A673 (cell line): ENCODE data around the gene LHFPL6. TPM values are rescaled to one million over a fixed set of nuclear protein-coding genes. Genes with fewer than 3 reads are reported as not detected.

Experiments used
- BruUV-seq: library from RNA; stranded (reverse); fragments of 400-500 nt; replicated peaks from 2 replicates; lab custom pipeline; 2021; lab: Mats Ljungman, UMichigan
- CTCF ChIA-PET: fragments of 300-600 bp; sonication (Branson Sonifier 250); formaldehyde crosslinking; loops from one replicate; lab custom pipeline; 2022; ENCODE audit warnings: antibody characterized with exemption; lab: Charles Lee
- POLR2A ChIA-PET: fragments of 300-600 bp; sonication (Branson Sonifier 250); formaldehyde crosslinking; loops from one replicate; lab custom pipeline; 2022; ENCODE audit warnings: antibody characterized with exemption; ENCODE audit not compliant: low non-redundant PET; lab: Charles Lee
- DNase-seq: peaks from one replicate; pipeline ENCODE4 v3.0.0-alpha.2; 2015; ENCODE audit warnings: low spot score
- H3K27ac ChIP-seq: fragments of 200-600 bp; sonication (generic); 2 replicates; pipeline ENCODE4 v1.5.1; 2016; ENCODE audit warnings: mixed run types, low read depth, mild to moderate bottlenecking, mixed read lengths, antibody characterized with exemption, low read length; ENCODE audit not compliant: poor library complexity, severe bottlenecking
- H3K27me3 ChIP-seq: fragments of 200-600 bp; sonication (generic); replicated peaks from 2 replicates; pipeline ENCODE4 v1.6.1; 2017; ENCODE audit warnings: mixed run types, low read depth, mild to moderate bottlenecking, mixed read lengths, antibody characterized with exemption, low read length; ENCODE audit not compliant: insufficient read depth, poor library complexity
- H3K36me3 ChIP-seq: fragments of 200-600 bp; sonication (generic); 2 replicates; pipeline ENCODE4 v1.6.1; 2016; ENCODE audit warnings: mixed run types, mild to moderate bottlenecking, mixed read lengths, antibody characterized with exemption, low read length; ENCODE audit not compliant: insufficient read depth, poor library complexity, severe bottlenecking
- H3K4me1 ChIP-seq: fragments of 200-600 bp; sonication (generic); 2 replicates; pipeline ENCODE4 v1.6.1; 2017; ENCODE audit warnings: mixed run types, mild to moderate bottlenecking, mixed read lengths, antibody characterized with exemption, low read length; ENCODE audit not compliant: insufficient read depth, poor library complexity, severe bottlenecking
- H3K4me3 ChIP-seq: fragments of 200-600 bp; sonication (generic); 2 replicates; pipeline ENCODE4 v1.5.1; 2016; ENCODE audit warnings: low read depth, mixed run types, mild to moderate bottlenecking, mixed read lengths, low read length; ENCODE audit not compliant: poor library complexity, severe bottlenecking
- H3K9me3 ChIP-seq: fragments of 200-600 bp; sonication (generic); 2 replicates; pipeline ENCODE4 v1.6.1; 2016; ENCODE audit warnings: mixed run types, low read depth, mild to moderate bottlenecking, mixed read lengths, antibody characterized with exemption, low read length; ENCODE audit not compliant: poor library complexity, severe bottlenecking
- EZH2 ChIP-seq: fragments of 200-600 bp; sonication (generic); IDR thresholded peaks from 2 replicates; pipeline ENCODE4 v1.6.1; 2017; ENCODE audit warnings: borderline replicate concordance, low read depth, mild to moderate bottlenecking, mixed read lengths, antibody characterized with exemption, low read length; ENCODE audit not compliant: poor library complexity, severe bottlenecking
- intact Hi-C: fragments of 100-400 bp; cut with micrococcal nuclease; formaldehyde crosslinking; loops from one replicate; pipeline ENCODE4 v1.10.0; 2022; ENCODE audit not compliant: unreplicated experiment
- total RNA-seq: library from RNA; stranded (reverse); gene quantifications from 2 replicates; pipeline ENCODE4 v1.2.3, GENCODE V29; 2021
- TF ChIP-seq, protein P1 (sequence below): fragments of 300-800, 200-600 bp; sonication (generic); conservative IDR thresholded peaks from 2 replicates; pipeline ENCODE4 v1.5.1; 2017; ENCODE audit warnings: low read depth, mild to moderate bottlenecking, antibody characterized with exemption, low read length, moderate library complexity, mixed read lengths

LHFPL6 gene
- total RNA-seq, 1 experiment from 2014 or later, result 63.9 TPM

DNA sequence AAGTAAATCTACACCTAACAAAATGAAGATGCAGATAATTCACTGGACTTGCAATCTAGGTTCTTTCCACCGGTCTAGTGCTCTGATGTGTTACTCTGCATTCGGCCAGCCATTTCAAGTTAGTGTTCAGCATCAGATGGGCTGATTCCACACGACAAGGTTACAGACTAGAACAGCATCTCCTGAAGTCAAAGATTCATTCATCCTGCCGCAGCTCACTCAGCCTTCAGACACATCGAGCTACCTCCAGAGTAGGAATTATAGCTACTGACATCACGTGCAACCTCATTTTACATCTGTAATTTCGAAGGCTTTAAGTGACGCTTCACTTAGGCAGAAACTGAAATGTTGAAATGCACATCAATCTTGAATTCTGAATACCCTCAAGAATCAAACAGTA is 76.5 kb downstream of the LHFPL6 start:
- Histone ChIP-seq H3K4me1 (peaks cover 12% of the 10 kb centered on the region), H3K27me3 (no peaks in the 10 kb centered on the region), H3K9me3 (no peaks in the 10 kb centered on the region), H3K4me3 (no peak overlapping the region), H3K27ac (no peak overlapping the region), H3K36me3 (no peaks in the 10 kb centered on the region)
- TF ChIP-seq, protein P1, sequence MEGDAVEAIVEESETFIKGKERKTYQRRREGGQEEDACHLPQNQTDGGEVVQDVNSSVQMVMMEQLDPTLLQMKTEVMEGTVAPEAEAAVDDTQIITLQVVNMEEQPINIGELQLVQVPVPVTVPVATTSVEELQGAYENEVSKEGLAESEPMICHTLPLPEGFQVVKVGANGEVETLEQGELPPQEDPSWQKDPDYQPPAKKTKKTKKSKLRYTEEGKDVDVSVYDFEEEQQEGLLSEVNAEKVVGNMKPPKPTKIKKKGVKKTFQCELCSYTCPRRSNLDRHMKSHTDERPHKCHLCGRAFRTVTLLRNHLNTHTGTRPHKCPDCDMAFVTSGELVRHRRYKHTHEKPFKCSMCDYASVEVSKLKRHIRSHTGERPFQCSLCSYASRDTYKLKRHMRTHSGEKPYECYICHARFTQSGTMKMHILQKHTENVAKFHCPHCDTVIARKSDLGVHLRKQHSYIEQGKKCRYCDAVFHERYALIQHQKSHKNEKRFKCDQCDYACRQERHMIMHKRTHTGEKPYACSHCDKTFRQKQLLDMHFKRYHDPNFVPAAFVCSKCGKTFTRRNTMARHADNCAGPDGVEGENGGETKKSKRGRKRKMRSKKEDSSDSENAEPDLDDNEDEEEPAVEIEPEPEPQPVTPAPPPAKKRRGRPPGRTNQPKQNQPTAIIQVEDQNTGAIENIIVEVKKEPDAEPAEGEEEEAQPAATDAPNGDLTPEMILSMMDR, result no peak
- TF ChIP-seq EZH2, result no peak
- no peak for DNase-seq
- CTCF ChIA-PET, result no interaction called here
- POLR2A ChIA-PET, result no interaction called here
- no TSS peak for BruUV-seq
- intact Hi-C loops, result no loop called here

DNA sequence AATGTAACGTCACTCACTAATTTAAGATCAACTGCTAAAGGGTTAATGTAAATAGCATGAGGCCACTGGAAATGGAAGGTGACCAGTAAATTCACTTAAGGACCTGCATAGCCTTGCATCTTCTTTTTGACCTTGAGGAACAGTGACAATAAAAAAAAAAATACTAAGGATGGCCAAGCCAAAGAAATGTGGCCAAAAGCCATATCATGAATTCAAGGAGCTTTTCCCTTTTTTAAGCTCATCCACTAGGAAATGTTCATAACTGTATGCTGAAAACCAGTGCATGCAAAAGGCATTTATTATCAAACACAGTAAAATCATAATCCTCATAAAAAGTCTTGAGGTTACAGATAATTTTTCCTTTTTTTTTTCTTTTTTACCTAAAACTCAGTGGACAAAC is 77.5 kb downstream of the LHFPL6 start:
- DNase-seq, result no peak
- Histone ChIP-seq H3K9me3 (no peaks in the 10 kb centered on the region), H3K27me3 (no peaks in the 10 kb centered on the region), H3K4me3 (no peak overlapping the region), H3K36me3 (no peaks in the 10 kb centered on the region), H3K4me1 (peaks cover 4% of the 10 kb centered on the region), H3K27ac (no peak overlapping the region)
- intact Hi-C loops, result no loop called here
- POLR2A ChIA-PET, result no interaction called here
- BruUV-seq, result no TSS peak
- CTCF ChIA-PET, result no interaction called here
- no peak for TF ChIP-seq EZH2
- TF ChIP-seq, protein P1, result no peak

DNA sequence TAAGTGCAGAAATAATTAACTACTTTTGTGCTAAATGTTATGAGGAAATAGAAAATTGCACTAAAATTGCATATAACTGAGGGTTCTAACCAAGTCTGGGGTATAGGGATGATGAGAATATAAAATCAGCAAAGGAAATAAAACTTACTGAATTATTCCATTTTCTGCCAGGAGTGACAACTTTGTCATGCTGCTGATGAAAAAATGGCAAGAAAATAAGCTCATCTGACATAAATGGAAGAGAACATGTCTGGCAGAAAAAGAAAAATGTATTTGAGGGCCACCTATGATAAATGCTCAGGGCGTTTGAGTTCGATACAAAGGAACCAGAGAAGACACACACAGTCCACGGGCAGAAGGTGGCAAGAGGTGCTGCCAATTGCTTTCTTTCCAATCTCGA is 78.2 kb downstream of the LHFPL6 start:
- no peak for TF ChIP-seq EZH2
- TF ChIP-seq, protein P1, result no peak
- POLR2A ChIA-PET, result no interaction called here
- BruUV-seq, result no TSS peak
- Histone ChIP-seq H3K4me1 (peaks cover 4% of the 10 kb centered on the region), H3K36me3 (no peaks in the 10 kb centered on the region), H3K27me3 (no peaks in the 10 kb centered on the region), H3K4me3 (no peak overlapping the region), H3K9me3 (no peaks in the 10 kb centered on the region), H3K27ac (no peak overlapping the region)
- CTCF ChIA-PET, result no interaction called here
- intact Hi-C loops, result no loop called here
- no peak for DNase-seq
